ENCODE results near the gene SYT1.

The SYT1 gene

DNA sequence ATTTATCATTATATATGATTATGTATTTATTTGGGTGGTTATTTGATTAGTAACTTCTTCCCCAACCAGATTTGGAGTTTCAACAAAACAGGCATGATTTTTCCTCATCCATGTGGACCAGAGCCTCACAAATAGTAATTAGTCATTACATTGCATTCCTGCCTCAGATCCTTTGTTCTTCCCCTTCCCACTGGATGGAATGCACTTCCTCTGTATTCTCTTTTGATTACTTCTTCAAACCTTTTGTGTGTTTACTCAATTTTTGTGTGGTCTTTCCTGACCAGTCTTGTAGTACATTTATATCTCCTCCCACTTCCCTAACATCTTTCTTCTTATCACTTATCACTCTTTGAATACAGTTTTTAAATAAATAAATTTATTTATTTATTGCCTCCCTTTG is 15.5 kb downstream of the SYT1 start:
- no peak for TF ChIP-seq GATA3 (IDR thresholded peaks at IDR 0.05; ENCODE audit: low read depth, low read length)
- TF ChIP-seq GATA2 (IDR thresholded peaks at IDR 0.05; ENCODE audit: low read depth, low read length) = no peak

DNA sequence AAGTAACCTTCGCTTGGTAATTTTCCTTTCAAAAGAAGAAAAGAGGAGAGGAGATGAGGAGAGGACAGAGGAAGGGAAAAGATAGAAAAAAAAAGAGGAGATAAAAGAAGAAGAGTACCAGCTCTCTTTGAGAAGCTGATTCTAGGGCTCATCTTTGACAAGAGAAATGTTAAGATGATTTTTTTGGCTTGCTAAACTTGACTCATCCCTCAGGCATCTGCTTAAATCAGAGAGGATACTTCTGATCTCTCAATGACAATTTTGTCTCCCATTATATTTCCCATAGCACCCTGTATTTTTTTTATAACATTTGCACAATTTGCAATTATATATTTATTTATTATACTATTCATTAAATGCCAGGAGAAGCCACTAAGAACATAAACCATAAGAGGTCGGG is 17.1 kb downstream of the SYT1 start:
- TF ChIP-seq GATA3 (IDR thresholded peaks at IDR 0.05; ENCODE audit: low read depth, low read length) = no peak
- no peak for TF ChIP-seq GATA2 (IDR thresholded peaks at IDR 0.05; ENCODE audit: low read depth, low read length)

DNA sequence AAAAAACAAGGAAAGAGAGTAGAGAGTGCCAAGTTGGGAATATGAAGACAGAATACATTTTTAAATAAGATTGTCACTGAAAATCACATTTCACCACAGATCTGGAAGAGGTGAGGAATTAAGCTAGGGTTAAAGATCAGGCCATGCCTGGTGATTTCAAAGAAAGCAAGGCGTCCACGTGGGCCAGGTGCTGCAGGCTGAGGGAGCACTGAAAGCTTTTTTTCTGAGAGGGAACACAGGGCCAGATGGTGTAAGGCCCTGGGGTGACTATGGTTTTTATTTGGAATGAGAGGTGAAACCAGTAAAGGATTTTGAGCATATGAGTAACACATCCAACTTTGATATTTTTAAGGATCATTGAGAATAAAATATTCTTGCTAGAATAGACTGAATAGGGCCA is 20.9 kb downstream of the SYT1 start:
- no peak for TF ChIP-seq GATA2 (IDR thresholded peaks at IDR 0.05; ENCODE audit: low read depth, low read length)

DNA sequence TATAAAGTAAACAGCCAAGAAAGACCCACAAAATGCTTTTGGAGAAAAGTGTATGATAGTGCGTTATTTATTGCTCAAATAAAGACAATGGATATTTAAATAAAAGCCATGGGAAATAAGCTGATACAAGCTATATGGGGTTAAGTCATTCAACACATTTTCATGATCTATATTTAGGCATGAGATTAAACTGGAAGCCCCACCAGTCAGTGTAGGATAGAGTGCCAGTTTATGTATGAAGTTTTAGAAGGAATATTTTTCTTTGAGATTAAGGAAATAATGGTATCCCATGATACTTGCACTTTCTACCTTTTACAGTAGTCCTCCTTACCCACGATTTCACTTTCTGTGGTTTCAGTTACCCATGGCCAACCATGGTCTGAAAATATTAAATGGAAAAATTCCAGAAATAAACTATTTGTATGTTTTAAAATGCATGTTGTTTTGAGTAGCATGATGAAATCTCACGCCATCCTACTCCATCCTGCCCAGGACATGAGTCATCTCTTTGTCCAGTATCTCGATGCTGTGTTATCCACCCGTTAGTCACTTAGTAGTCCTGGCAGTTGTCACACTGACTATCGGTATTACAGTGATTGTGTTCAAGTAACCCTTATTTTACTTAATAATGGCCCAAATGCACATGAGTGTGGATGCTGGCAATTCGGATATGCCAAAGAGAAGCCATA is 22.3 kb downstream of the SYT1 start:
- no peak for TF ChIP-seq GATA3 (IDR thresholded peaks at IDR 0.05; ENCODE audit: low read depth, low read length)

DNA sequence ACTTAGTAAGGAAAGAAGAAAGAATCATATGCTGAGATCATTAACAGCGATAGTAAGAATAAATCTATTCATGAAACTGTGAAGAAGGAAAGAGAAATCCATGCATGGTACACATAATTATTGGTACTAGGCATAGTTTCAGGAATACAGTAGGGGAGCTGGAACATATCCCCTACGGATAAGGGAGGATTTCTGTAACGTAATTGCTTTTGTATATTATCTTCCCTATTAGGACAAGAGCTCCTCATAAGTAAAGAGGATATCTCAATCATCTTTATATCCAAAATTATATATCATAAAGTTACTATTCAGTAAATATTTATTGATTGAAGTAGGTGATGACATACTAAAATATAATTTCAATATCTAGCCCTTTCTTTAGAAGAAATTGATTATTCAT is 22.9 kb downstream of the SYT1 start:
- TF ChIP-seq GATA3 (IDR thresholded peaks at IDR 0.05; ENCODE audit: low read depth, low read length) (no peak), GATA2 (IDR thresholded peaks at IDR 0.05; ENCODE audit: low read depth, low read length) (no peak)

DNA sequence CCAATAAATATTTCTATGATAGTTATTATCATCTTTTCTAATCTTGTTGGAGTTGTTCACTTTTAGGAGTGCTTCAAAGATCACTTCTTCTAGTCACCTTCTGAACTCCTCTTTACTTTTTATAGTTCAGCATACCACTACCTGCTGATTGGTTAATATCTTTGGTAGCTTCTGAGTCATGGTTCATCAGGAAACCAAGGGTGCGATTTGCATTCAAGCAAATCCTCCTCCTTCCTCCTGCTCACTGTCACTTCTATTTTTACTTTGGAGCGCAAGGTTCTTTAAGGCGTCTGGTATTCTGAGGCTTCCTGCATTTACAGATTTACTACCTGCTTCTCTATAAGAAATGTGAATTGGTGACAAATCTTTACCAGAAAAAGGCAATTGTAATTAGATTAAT is 24.0 kb downstream of the SYT1 start:
- TF ChIP-seq GATA3 (IDR thresholded peaks at IDR 0.05; ENCODE audit: low read depth, low read length) (no peak), GATA2 (IDR thresholded peaks at IDR 0.05; ENCODE audit: low read depth, low read length) (no peak)

DNA sequence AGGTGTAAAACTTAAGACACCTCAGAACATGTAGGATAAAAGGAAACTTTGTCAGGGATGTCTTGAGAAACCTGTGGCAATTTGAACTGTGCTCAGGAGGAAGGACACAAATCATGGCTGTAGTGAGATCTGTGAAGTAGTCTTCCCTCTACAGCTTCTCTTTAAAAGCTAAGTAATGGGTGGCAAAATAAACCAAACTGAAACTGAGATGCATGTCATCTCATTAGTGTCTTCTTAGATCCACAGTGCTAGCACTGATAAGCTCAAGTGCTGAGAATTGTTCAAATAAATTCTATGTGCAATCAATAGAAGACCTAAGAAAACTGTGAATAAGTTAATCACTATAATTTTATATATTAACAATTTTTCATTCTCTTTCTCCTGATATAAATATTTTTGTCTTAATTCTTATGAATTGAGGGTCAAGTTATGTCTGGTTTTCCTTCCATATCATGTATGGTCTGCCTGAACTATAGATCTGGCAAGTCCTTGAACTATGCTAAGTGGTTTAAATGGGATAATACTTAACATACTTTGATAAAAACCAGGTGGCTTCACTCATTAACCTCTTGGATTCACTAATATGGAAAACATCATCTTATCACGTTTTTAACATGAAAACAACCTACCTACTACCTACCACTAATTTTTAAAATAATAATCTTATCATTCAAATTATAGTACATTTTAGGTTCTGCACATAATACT is 27.2 kb downstream of the SYT1 start:
- TF ChIP-seq GATA2 (IDR thresholded peaks at IDR 0.05; ENCODE audit: low read depth, low read length) = no peak
- no peak for TF ChIP-seq GATA3 (IDR thresholded peaks at IDR 0.05; ENCODE audit: low read depth, low read length)

DNA sequence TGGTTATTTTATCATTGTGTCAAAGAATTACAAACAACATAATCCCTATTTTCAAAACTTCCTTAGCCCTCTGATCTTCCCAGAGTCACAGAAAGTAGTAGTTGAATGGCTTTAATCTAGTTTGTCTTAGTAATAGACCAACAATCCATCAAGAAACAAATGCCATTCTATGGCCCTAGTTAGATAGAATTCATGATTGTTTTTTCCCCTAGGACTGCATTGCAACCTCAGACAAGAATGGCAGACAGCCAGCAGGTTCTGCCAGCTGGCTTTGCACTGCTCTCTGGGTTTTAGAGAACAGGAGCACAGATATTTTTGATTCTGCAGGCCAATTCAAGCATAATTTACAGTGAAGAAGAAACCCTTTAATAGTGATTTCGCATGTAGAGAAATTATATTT is 33.8 kb downstream of the SYT1 start:
- TF ChIP-seq GATA2 (IDR thresholded peaks at IDR 0.05; ENCODE audit: low read depth, low read length) (0 out of 2 replicates have a peak, but pooled peaks have one; percentile 10), GATA3 (IDR thresholded peaks at IDR 0.05; ENCODE audit: low read depth, low read length) (no peak)

DNA sequence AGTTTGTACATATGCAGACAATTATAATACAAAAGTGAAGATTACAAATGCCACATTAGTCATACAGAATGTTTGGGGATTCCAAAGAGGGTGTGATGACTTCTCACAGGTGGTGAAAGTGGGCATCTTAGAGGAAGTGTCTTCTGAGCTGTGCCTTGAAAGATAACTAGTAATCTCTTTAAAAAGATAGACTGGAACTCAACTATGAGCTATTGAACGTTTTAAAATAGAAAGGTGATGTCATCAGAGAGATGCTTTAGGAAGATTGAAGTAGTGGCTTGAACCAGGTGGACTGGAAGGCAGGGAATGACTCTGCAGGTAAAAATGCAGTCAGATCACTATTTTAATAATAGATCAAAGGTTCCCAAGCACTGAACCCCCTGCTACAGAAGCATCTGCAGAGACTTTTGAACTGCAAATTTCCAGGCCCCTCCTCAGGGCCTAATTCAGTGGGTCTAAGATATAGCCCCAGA is 50.3 kb downstream of the SYT1 start:
- TF ChIP-seq GATA2 (IDR thresholded peaks at IDR 0.05; ENCODE audit: low read depth, low read length) (no peak), GATA3 (IDR thresholded peaks at IDR 0.05; ENCODE audit: low read depth, low read length) (no peak)

DNA sequence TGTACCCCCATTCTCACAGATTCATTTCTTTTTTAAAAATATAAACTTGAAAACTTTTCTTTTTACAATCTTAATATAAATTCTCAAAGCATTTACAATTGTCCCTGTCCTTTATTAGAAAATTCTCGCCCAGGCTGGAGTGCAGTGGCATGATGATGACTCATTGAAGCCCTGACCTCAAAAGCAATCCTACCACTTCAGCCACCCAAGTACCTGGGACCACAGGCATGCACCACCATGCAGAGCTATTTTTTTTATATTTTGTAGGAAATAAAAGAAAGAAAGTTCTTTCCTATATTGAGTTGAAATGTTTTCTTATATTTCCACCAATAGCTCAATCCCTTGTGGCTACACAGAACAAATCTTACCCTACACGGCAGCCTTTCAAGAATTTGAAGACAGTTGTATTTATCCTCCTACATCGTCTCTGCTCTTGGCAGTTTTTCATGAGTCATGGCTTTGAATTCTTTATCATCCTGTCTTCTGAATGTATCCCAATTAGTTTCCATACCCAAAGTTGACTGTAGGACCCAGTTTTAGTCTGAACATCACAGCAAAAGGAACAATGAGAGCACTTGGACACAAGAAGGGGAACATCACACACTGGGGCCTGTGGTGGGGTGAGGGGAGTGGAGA is 52.4 kb downstream of the SYT1 start:
- no peak for TF ChIP-seq GATA3 (IDR thresholded peaks at IDR 0.05; ENCODE audit: low read depth, low read length)
- no peak for TF ChIP-seq GATA2 (IDR thresholded peaks at IDR 0.05; ENCODE audit: low read depth, low read length)

DNA sequence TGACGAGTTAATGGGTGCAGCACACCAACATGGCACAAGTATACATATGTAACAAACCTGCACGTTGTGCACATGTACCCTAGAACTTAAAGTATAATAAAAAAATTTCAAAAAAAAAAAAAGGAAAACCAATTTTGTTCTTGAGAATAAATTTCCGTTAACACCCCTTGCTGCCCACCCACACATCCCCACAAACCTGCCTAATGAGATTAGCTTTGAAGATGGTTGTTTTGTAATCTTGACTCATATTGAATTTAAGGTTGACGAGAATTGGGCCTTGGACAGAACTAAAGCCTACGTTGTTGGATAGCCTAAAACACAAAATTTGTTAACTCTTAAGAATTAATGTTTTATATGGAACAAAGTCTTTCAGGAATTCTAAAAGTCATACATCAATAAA is 52.9 kb downstream of the SYT1 start:
- TF ChIP-seq GATA3 (IDR thresholded peaks at IDR 0.05; ENCODE audit: low read depth, low read length) = no peak
- TF ChIP-seq GATA2 (IDR thresholded peaks at IDR 0.05; ENCODE audit: low read depth, low read length) = no peak

DNA sequence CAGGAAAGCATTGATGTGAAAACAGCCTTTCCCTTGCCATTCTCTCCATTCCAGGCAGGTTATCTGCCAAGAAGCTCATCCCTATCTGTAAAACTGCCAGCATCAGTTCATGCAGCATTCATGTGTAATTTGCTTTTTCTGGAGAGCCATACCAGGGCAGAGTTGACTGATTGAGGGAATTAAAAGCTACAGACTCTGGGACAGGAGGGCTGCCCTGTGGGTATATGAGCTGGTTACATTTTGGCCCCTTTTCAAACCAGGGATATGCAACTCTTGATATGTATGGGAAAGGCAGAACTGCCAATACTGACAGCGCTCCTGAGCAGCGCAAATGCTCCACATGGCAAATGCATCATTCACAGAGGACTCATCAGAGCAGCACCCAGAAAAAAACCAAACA is 53.7 kb downstream of the SYT1 start:
- TF ChIP-seq GATA3 (IDR thresholded peaks at IDR 0.05; ENCODE audit: low read depth, low read length) (no peak), GATA2 (IDR thresholded peaks at IDR 0.05; ENCODE audit: low read depth, low read length) (peak; percentile 72)

DNA sequence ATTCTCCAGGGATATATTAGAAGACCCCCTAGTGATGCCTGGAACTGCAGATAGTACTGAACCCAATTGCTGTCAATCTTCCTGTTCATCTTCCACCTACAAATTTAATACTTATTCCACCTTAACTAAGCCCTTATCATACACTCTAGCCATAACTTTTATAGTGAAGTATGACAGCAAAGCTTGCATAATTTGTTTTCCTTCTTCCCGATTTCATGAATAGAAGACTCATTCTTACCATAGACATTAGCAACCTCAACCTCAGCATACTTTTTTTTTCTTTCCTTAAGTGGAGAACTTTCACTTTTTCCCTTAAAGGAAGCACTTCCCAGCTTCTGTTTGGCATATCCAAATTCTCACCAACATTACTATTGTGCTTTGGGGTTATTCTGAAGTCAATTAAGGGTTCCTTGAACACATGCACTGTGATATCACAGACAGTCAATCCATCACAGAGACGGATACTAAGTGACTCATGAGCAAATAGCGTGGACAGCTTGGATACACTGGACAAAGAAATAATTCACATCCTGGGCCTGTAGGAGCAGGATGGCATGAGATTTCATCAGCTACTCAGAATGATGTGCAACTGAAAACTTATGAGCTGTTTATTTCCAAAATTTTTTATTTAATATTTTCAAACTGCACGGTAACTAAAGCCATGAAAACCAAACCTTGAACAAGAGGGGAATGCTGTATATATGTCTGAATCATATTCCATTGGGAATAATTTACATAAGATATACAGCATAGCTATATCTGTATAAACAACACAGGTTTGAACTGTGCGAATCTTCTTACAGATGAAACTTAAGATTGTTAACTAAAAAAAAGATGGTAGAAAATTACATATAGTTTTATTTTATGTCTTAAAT is 63.9 kb downstream of the SYT1 start:
- no peak for TF ChIP-seq GATA3 (IDR thresholded peaks at IDR 0.05; ENCODE audit: low read depth, low read length)
- no peak for TF ChIP-seq GATA2 (IDR thresholded peaks at IDR 0.05; ENCODE audit: low read depth, low read length)

DNA sequence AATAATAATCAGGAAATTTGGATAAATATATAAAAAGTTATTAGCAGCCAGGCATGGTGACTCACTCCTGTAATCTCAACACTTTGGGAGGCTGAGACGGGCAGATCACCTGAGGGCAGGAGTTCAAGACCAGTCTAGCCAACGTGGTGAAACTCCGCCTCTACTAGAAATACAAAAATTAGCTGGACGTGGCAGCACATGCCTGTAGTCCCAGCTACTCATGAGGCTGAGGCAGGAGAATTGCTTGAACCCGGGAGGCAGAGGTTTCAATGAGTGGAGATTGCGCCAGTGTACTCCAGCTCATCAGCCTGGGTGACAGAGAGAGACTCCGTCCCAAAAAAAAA is 64.5 kb downstream of the SYT1 start:
- TF ChIP-seq GATA2 (IDR thresholded peaks at IDR 0.05; ENCODE audit: low read depth, low read length) (no peak), GATA3 (IDR thresholded peaks at IDR 0.05; ENCODE audit: low read depth, low read length) (no peak)
